ENCODE results near the gene PDK2.
A peak's percentile ranks its signal among the peaks of the same experiment; 100 is the strongest.

The PDK2 gene

GRCh38 chr17:50094753-50095619 is at the start of gene PDK2:
TSS of gene PDK2 (plus strand) at chr17:50095351. CDS start at chr17:50095436, 85 bp downstream.
- peak; percentile 86 for DNase-seq (ENCODE audit: low spot score)

- no peak for DNase-seq (ENCODE audit: low spot score)
These were observed 49.0 kb upstream of the PDK2 start for GRCh38 chr17:50046179-50046578.

- DNase-seq (ENCODE audit: low spot score) = no peak
These were observed 48.5 kb upstream of the PDK2 start for GRCh38 chr17:50046667-50047066.

DNA sequence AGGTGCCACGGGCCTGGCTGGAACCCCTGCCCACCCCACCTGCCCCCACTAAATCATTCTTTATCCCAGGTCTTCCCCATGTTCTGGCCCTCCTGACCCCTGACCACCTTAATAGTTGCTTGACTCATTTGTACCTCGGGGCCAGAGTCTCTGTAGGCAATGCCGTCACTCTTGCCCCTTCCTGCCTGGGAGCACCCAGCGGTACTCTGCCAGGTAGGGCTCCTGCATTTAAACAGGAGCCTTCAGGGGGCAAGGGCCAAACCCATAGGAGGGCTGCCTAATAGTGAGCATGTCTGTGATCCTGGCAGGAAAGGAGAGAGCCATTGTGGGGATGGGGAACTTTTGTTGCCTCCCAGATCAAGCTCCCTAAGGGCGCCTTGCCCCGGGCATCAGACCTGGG is 48.1 kb upstream of the PDK2 start:
- DNase-seq (ENCODE audit: low spot score) = no peak

DNA sequence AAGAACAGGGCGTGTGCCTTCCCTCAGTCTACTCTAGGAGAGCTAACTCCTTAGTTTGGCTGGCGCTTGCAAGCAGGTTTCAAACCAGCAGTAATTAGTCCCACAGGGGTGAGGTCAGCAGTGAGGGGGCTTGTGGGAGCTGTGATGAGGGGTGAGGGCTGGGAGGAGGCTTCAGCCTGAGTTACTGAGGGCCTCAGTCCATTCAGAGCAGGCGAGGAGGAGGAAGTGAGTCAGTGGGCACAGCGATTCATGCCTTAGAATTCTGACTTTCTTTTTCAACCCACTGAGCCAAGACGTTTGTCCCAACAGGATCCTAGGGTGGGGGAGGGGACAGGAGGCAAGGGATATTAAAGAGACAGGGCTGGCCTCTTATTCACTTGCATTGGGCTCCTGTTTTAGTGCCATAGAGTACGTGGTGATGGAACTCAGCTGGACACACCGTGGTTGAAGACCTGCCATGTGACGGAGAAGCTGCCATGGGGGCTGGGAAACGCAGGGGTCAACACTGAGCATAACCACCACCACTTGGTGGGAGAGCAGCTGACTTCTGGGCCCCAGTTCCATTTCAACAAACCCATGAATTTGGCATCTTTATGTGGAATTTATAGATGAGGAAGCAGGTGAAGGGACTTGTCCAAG is 47.5 kb upstream of the PDK2 start:
- DNase-seq (ENCODE audit: low spot score) = no peak

DNA sequence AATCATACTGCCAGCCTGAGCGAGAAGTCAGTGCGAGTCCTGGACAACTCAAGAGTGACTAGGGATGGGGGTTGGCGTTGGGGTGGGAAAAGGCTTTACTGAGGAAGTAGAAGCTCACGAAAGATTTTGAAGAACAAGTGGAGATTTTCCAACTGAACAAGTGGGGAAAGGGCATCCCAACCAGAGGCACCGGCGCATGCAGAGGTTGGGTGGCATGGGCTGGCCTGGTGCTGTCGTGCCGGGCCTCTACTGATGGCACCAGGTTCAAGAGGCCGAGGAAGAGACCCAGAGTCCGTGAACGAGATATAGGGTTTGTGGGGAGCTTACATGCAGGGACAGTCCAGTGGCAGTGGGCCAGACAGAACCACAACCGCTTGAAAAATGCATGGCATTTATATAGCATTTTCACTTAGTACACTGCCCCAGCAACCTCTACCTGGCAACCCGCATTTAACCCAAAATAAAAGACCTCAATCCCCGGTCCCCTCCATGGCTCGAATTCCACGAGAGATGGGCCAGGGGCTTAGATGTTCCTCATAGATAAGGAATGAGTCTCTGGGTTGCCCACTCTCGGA is 46.9 kb upstream of the PDK2 start:
- no peak for DNase-seq (ENCODE audit: low spot score)

- no peak for DNase-seq (ENCODE audit: low spot score)
These were observed 46.2 kb upstream of the PDK2 start for GRCh38 chr17:50048988-50049387.

GRCh38 chr17:50049636-50050035 is 45.5 kb upstream of the PDK2 start:
- no peak for DNase-seq (ENCODE audit: low spot score)

DNA sequence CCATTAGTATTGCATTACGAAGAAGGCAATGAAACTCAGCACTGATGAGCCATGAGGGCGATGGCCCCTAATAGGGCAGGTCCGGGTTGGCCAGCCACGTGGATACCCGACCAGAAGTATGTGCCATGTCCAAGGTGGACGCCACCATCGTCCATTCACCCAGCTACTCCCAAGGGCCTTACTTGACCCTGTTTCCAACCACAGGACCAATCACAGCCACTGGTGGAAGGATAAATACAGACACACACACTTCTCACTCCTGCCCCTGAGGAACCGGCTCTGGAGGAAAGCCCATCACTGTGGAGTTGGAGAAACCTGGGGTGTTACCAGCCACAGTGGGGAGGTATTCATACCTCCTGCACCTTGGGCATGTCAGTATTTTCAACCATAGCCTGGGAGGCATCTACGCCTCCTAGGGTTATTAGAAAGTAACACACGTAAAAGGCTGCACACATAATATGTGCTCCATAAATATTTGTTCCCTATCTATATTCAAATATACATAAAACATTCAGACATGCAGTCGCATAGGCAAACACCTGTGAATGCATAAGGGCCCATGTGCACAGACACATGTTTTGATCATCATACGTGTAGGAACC is 44.6 kb upstream of the PDK2 start:
- DNase-seq (ENCODE audit: low spot score) = no peak

DNA sequence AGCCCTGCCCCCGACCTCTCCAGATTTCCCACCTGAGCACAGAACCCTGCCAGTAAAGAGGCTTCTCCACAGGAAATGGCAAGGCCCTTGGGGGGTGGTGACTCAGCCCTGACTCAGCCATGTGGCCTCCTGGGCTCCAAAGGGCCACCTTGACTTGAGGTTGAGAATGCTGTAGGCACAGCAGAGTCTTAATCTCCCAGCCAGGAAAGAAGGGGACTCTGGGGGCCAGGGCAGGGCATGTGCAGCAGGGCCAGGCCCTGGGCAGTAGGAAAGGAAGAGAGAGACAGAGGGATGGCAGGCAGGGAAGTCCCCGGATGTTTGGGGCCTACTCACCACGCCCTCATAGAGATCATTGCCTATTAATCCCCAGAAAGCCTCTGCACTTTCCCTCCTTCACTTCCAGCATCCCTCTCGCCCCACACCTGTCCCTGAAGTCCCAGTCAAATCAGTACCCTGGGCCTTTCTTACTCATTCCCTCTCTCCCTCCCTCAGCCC is 44.0 kb upstream of the PDK2 start:
- no peak for DNase-seq (ENCODE audit: low spot score)

- no peak for DNase-seq (ENCODE audit: low spot score)
These were observed 43.5 kb upstream of the PDK2 start for GRCh38 chr17:50051606-50052005.

DNA sequence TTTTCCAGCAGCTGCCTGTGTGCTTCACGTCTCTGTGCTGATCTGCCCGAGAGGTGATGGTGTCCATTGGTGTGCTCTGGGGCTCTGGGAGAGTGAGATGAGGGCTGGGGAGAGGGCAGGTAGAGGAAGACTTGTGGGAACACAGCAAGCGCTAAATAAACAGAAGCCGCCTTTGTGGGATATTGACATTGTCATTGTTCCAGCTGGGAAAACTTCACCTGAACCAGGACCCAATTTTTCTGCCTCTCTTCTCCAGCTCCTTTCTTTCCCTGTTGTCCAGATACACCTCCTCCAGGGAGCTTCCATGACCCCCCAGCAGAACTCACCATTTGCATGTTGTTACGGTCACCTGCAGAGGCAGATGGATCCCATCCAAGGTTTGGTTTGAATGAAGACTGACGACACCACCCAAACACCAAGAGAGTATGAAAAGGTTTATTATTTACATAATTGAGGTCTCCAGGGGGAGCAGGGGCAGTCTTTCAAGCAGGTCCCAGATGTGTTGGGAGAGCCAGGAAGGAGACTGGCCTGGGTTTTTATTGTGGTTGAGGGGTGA is 42.8 kb upstream of the PDK2 start:
- no peak for DNase-seq (ENCODE audit: low spot score)

GRCh38 chr17:50052822-50053653 is 42.1 kb upstream of the PDK2 start:
- no peak for DNase-seq (ENCODE audit: low spot score)

DNA sequence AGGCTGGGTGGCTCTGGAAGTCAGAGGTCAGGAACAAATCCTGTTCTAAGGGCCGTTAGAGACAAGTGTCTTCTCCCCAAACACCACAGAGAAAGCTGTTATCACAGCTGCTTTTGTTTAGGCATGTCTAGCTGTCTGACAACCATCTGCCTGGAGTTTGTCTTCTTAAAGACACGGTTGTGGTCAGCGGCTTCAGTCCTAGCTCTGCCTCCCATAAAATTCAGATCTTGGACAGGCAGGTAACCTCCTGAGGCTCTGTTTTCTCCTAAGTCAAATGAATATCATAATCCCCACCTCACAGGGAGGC is 41.5 kb upstream of the PDK2 start:
- no peak for DNase-seq (ENCODE audit: low spot score)

- DNase-seq (ENCODE audit: low spot score) = no peak
These were observed 40.1 kb upstream of the PDK2 start for GRCh38 chr17:50055055-50055425.

DNA sequence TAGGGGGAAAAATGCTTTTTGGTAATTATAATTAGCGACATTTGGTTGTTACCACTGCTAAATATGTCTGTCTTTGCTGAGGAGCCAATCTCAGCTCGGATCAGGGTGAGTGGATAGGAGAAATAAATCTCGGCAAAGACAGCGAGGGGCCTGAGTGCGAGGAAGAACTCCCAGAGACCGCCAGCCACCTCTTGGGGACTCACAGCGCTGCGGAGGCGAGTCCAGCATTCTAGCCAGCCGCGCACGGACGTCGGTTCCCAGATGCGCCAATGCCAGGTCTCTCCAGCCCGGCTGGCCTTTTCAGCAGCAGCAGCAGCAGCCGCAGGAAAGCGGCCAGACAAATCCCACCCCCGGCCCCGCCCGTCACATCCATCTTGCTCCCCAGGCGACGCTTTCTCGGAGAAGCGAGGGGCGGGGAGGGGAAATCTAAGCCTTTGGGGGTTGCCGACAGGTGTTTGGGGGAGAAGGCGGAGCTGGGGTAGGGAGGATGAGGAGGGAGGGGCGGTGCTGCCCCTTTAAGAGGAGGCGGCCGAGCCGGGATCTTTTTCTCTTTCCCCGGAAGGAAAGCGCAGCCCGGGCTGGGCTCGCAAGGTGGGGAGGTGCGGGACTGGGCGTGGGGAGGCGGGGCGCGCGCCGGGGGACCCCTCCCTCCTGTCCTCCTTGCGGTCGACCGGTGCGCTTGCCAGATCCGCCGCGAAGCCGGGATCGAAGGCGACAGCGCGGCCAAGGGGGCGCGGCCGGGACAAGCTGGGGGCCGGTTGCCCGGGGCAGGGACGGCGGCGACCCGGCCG is 39.5 kb upstream of the PDK2 start, which contains the start of gene ITGA3:
TSS of gene ITGA3 (plus strand) at position 685 of the 791 bp plus-strand sequence. CDS start 330 bp downstream, outside the sequence.
- DNase-seq (ENCODE audit: low spot score) = no peak

DNA sequence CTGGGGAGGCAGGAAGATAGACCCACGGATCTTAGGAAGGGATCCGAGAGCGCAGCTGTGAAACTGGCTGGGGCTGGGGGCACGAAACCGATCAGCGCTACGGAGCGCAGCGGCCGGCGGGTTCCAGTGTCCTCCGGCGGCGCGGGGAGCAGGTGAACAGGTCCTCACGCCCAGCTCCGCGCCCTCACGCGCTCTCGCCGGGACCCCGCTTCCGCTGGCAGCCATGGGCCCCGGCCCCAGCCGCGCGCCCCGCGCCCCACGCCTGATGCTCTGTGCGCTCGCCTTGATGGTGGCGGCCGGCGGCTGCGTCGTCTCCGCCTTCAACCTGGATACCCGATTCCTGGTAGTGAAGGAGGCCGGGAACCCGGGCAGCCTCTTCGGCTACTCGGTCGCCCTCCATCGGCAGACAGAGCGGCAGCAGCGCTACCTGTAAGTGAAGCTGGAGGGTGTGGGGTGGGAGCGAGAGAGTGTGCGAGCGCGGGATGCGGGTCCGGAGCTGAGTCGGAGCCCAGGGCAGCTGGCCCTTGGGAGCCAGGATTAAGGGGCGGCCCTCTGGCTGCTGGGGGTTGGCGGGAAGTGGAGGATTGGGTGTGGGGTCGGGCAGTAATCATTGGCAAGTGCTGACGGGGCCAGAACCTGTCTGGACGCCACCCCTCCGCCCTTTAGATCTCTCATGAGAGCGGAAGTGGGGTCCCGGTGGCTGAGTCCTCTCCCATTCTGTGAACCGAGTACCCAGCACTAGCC is 38.8 kb upstream of the PDK2 start:
- DNase-seq (ENCODE audit: low spot score) = no peak

DNA sequence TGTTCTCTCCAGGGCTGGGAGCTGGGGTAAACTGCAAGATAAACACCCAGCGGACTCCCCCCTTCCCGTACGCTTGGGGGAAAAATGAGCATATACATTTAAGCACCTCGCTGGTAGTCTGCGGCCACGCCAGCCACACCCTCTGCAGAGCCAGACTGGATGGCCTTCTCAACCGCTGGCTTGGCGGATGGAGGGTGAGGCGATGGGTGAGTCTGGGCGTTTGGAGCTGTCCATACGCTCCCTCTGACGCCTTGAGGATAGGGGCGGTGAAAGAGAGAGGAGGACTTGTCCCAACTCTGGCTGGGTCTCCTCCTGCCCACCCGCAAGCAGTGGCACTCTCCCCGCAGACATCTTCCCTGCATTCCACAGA is 38.2 kb upstream of the PDK2 start:
- no peak for DNase-seq (ENCODE audit: low spot score)

DNA sequence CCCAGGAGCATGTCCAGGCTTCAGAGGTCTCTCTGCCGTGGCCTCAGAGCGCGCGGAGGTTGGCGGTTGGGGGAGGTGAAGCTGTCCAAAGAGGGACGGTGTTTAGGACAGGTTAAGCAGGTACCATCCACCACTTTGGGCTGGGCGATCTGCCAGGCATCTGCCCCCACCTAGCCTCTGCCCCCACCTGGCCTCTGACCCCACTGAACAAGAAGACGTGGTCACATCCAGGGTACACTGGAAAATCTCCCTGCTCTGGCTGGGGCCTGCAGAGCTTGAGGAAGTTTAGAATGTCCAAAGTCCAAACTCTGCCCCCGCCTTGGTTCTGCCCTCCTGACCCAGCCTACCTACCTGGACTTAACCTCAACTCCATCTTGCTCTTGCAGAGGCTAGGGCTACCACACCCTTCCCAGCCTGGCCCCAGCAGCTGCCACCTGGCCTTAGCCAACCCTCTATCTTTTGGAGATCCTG is 37.6 kb upstream of the PDK2 start:
- no peak for DNase-seq (ENCODE audit: low spot score)
